PFSK-1 (cell line): ENCODE data around the gene USP7.

ENCODE experiments used
- FOXP2 ChIP-seq: optimal IDR thresholded peaks from 2 replicates; pipeline ENCODE3; 2011; ENCODE audit warnings: borderline replicate concordance, control low read depth, inconsistent platforms; ENCODE audit not compliant: insufficient read depth; ENCODE audit errors: extremely low read length, extremely low read depth
- POLR2AphosphoS5 ChIP-seq: IDR thresholded peaks from 2 replicates; pipeline ENCODE4 v1.6.1; 2012; ENCODE audit warnings: low read depth, mild to moderate bottlenecking, control low read depth, low read length, moderate library complexity
- SIN3A ChIP-seq: IDR thresholded peaks from 2 replicates; pipeline ENCODE4 v1.6.1; 2012; ENCODE audit warnings: mild to moderate bottlenecking, low read length, moderate library complexity, borderline replicate concordance; ENCODE audit not compliant: insufficient read depth
- TAF1 ChIP-seq: IDR thresholded peaks from 2 replicates; pipeline ENCODE4 v1.6.1; 2012; ENCODE audit warnings: low read length, control low read depth, borderline replicate concordance; ENCODE audit not compliant: insufficient read depth
- TF ChIP-seq, protein P1 (sequence below), 2 experiments: IDR thresholded peaks; 2 replicates each; pipeline versions ENCODE4 v1.6.1 to v1.8.0; 2011 to 2012; ENCODE audit warnings: low read depth in 2 of 2, low read length in 2 of 2, control low read depth in 1 of 2, inconsistent platforms in 1 of 2, mild to moderate bottlenecking in 1 of 2, moderate library complexity in 1 of 2; ENCODE audit not compliant: insufficient read depth in 1 of 2

USP7 gene

DNA sequence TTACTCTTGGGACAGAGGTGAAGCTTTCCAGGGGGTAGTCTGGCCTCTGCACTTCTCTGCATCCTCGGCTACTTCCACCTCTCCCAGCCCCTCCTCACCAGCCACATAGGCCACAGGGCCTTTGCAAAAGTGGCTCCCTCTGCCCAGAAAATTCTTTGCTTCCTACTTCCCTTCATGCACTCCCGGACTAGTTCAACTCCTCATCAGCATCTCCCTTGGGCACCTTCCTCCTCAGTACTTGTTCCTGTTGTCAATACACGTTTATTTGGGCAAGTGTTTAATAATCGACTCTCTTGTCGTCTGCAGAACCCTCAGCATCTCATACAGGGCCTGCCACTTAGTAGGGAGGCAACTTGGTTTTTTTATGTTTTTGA is 23.1 kb upstream of the USP7 start:
- TF ChIP-seq POLR2AphosphoS5 (no peak), SIN3A (no peak), FOXP2 (no peak)
- TF ChIP-seq, protein P1, sequence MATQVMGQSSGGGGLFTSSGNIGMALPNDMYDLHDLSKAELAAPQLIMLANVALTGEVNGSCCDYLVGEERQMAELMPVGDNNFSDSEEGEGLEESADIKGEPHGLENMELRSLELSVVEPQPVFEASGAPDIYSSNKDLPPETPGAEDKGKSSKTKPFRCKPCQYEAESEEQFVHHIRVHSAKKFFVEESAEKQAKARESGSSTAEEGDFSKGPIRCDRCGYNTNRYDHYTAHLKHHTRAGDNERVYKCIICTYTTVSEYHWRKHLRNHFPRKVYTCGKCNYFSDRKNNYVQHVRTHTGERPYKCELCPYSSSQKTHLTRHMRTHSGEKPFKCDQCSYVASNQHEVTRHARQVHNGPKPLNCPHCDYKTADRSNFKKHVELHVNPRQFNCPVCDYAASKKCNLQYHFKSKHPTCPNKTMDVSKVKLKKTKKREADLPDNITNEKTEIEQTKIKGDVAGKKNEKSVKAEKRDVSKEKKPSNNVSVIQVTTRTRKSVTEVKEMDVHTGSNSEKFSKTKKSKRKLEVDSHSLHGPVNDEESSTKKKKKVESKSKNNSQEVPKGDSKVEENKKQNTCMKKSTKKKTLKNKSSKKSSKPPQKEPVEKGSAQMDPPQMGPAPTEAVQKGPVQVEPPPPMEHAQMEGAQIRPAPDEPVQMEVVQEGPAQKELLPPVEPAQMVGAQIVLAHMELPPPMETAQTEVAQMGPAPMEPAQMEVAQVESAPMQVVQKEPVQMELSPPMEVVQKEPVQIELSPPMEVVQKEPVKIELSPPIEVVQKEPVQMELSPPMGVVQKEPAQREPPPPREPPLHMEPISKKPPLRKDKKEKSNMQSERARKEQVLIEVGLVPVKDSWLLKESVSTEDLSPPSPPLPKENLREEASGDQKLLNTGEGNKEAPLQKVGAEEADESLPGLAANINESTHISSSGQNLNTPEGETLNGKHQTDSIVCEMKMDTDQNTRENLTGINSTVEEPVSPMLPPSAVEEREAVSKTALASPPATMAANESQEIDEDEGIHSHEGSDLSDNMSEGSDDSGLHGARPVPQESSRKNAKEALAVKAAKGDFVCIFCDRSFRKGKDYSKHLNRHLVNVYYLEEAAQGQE (IDR thresholded peaks at IDR 0.05; ENCODE audit: insufficient read depth in 1 of 2, low read depth in 2 of 2, low read length in 2 of 2) = no peak

GRCh38 chr16:8986111-8986510 is 22.4 kb upstream of the USP7 start:
- no peak for TF ChIP-seq POLR2AphosphoS5
- TF ChIP-seq TAF1 = no peak
- no peak for TF ChIP-seq SIN3A
- TF ChIP-seq FOXP2 = no peak
- TF ChIP-seq, protein P1 (IDR thresholded peaks at IDR 0.05; ENCODE audit: insufficient read depth in 1 of 2, low read depth in 2 of 2, low read length in 2 of 2) = no peak

- TF ChIP-seq FOXP2 (no peak), POLR2AphosphoS5 (no peak), TAF1 (no peak), SIN3A (no peak)
- TF ChIP-seq, protein P1 (IDR thresholded peaks at IDR 0.05; ENCODE audit: insufficient read depth in 1 of 2, low read depth in 2 of 2, low read length in 2 of 2) = no peak
Measured at GRCh38 chr16:8982816-8983215, 19.1 kb upstream of the USP7 start.

DNA sequence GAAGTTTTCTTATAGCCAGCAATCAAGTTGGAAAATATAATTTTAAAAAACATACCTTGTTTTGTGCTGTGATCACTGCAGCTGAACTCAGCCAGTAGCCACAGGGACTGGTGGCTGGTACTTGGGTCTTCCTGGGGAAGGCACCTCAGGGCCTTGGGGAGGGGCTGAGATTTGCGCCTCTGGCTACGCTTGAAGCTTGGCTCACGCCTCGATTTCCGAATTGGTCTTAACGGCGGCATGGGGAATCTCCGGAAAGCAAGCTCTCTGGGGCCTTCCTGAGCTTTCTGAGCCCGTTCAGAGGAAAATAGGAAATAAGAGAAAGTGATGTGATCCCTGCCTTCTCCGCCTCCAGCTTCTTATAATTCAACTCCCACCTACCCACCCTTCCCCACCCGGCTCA is 11.3 kb upstream of the USP7 start:
- TF ChIP-seq, protein P1 (IDR thresholded peaks at IDR 0.05; ENCODE audit: insufficient read depth in 1 of 2, low read depth in 2 of 2, low read length in 2 of 2) = no peak

DNA sequence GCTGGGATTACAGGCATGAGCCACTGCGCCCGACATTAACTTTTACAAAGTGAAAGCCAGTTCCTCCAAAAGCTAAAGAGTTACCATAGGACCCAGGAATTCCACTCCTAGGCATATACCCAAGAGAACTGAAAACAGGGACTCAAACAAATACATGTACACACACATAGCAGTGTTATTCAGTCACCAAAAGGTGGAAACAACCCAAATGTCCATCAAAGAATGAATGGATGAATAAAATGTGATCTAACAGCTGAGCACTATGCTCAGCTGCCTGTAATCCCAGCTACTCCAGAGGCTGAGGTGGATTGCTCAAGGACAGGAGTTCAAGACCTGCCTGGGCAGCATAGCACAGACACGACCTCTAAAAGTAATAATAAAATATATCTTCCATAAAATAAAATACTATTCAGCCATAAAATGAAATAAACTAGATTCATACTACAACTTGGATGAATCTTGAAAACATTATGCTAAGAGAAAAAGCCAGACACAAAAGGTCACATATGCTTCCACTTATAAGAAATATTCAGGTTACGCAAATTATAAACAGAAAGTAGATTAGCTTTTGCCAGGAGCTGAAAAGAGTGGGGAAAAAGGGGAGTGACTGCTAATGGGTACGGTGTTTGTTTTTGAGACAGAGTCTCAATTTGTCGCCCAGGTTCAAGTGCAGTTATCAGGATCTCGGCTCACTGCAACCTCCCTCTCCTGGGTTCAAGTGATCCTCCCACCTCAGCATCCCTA is 9.3 kb upstream of the USP7 start:
- TF ChIP-seq FOXP2 (no peak), POLR2AphosphoS5 (no peak), SIN3A (no peak), TAF1 (no peak)
- TF ChIP-seq, protein P1 (IDR thresholded peaks at IDR 0.05; ENCODE audit: insufficient read depth in 1 of 2, low read depth in 2 of 2, low read length in 2 of 2) = no peak
